CD14-positive monocyte (primary cell): Measurements from ENCODE around the gene DCP1A. TPM values are rescaled to one million over a fixed set of nuclear protein-coding genes. Genes with fewer than 3 reads are reported as not detected.

Experiments used
- DNase-seq, 3 donors: peaks; one replicate each; pipeline ENCODE4 v3.0.0-alpha.2; 2011 to 2022
- H2AFZ ChIP-seq: 2 replicates; pipeline ENCODE4 v1.6.0; 2012; ENCODE audit warnings: mild to moderate bottlenecking, low read depth, low read length, inconsistent platforms; ENCODE audit not compliant: insufficient read depth, poor library complexity, severe bottlenecking
- H3K27ac ChIP-seq, 2 donors: 1 replicate in 1 of 2; 2 replicates in 1 of 2; pipeline ENCODE4 v1.5.1; 2012 to 2013; ENCODE audit warnings: low read length in 2 of 2, control low read depth in 1 of 2, inconsistent platforms in 1 of 2, low read depth in 1 of 2, mild to moderate bottlenecking in 1 of 2
- H3K27me3 ChIP-seq, 2 donors: one replicate each; pipeline versions ENCODE4 v1.6.0 to v1.6.1; 2011 to 2013; ENCODE audit warnings: low read length in 2 of 2; ENCODE audit not compliant: control insufficient read depth in 2 of 2, insufficient read depth in 2 of 2
- H3K36me3 ChIP-seq, 2 donors: replicated peaks in 1 of 2; 1 replicate in 1 of 2; 2 replicates in 1 of 2; pipeline versions ENCODE4 v1.5.1 to v1.6.1; 2012 to 2013; ENCODE audit warnings: low read length in 2 of 2, control low read depth in 1 of 2, inconsistent platforms in 1 of 2, mild to moderate bottlenecking in 1 of 2; ENCODE audit not compliant: insufficient read depth in 2 of 2, control insufficient read depth in 1 of 2
- H3K4me1 ChIP-seq, 2 donors: 1 replicate in 1 of 2; 2 replicates in 1 of 2; pipeline versions ENCODE4 v1.5.1 to v1.6.1; 2012 to 2013; ENCODE audit warnings: low read length in 2 of 2, control low read depth in 1 of 2, inconsistent platforms in 1 of 2, mild to moderate bottlenecking in 1 of 2, moderate library complexity in 1 of 2; ENCODE audit not compliant: insufficient read depth in 2 of 2, control insufficient read depth in 1 of 2
- H3K4me2 ChIP-seq: replicated peaks from 2 replicates; pipeline ENCODE3; 2012; ENCODE audit warnings: low read length, moderate library complexity, mild to moderate bottlenecking; ENCODE audit not compliant: poor library complexity, severe bottlenecking; ENCODE audit errors: extremely low read depth
- H3K4me3 ChIP-seq, 3 experiments: fragments of 200-600 bp in 1 of 3; sonication (generic) in 1 of 3; replicated peaks in 1 of 3; 1 replicate in 2 of 3; 2 replicates in 1 of 3; pipeline ENCODE4 v1.5.1; 2011 to 2013; ENCODE audit warnings: low read length in 3 of 3, mild to moderate bottlenecking in 3 of 3, control low read depth in 2 of 3, low read depth in 2 of 3, inconsistent platforms in 1 of 3, moderate library complexity in 1 of 3
- H3K79me2 ChIP-seq: 2 replicates; pipeline ENCODE4 v1.6.0; 2012; ENCODE audit warnings: mild to moderate bottlenecking, control low read depth, inconsistent platforms, low read length, moderate library complexity; ENCODE audit not compliant: insufficient read depth
- H3K9ac ChIP-seq: 2 replicates; pipeline ENCODE4 v1.6.0; 2017; ENCODE audit warnings: low read length, mild to moderate bottlenecking; ENCODE audit not compliant: insufficient read depth, poor library complexity, severe bottlenecking
- H3K9me3 ChIP-seq, 2 donors: replicated peaks in 1 of 2; 1 replicate in 1 of 2; 2 replicates in 1 of 2; pipeline versions ENCODE4 v1.5.1 to v1.6.1; 2012 to 2013; ENCODE audit warnings: low read length in 2 of 2, control low read depth in 1 of 2; ENCODE audit not compliant: control insufficient read depth in 1 of 2, insufficient read depth in 1 of 2
- H4K20me1 ChIP-seq: 2 replicates; pipeline ENCODE4 v1.6.0; 2012; ENCODE audit warnings: mild to moderate bottlenecking, low read length, control low read depth, moderate library complexity; ENCODE audit not compliant: insufficient read depth
- H3K27ac Mint-ChIP-seq, 7 donors: one replicate each; pipeline ENCODE4 v1.8.0; 2020; ENCODE audit warnings: mild to moderate bottlenecking in 7 of 7, mixed read lengths in 7 of 7, moderate library complexity in 6 of 7, inconsistent platforms in 2 of 7
- H3K27me3 Mint-ChIP-seq, 3 donors: one replicate each; pipeline ENCODE4 v1.8.0; 2021 to 2022; ENCODE audit warnings: low read depth in 3 of 3, mild to moderate bottlenecking in 3 of 3, mixed read lengths in 3 of 3, moderate library complexity in 3 of 3, inconsistent platforms in 1 of 3
- H3K36me3 Mint-ChIP-seq, 2 donors: one replicate each; pipeline ENCODE4 v1.8.0; 2020; ENCODE audit warnings: mixed read lengths in 2 of 2, inconsistent platforms in 1 of 2, mild to moderate bottlenecking in 1 of 2
- H3K4me1 Mint-ChIP-seq: one replicate; pipeline ENCODE4 v1.8.0; 2020; ENCODE audit warnings: mild to moderate bottlenecking, mixed read lengths
- H3K4me3 Mint-ChIP-seq, 2 donors: one replicate each; pipeline ENCODE4 v1.8.0; 2020; ENCODE audit warnings: mild to moderate bottlenecking in 2 of 2, mixed read lengths in 2 of 2, moderate library complexity in 1 of 2
- H3K9me3 Mint-ChIP-seq, 7 donors: one replicate each; pipeline ENCODE4 v1.8.0; 2020 to 2022; ENCODE audit warnings: mixed read lengths in 7 of 7, mild to moderate bottlenecking in 6 of 7, moderate library complexity in 6 of 7, inconsistent platforms in 2 of 7
- WGBS: methylation state at CpG from one replicate; pipeline ENCODE4 v1.1.5; 2013; ENCODE audit warnings: missing lambda C conversion rate; ENCODE audit not compliant: insufficient coverage; 5-methylcytosine and 5-hydroxymethylcytosine counted together
- intact Hi-C, 2 donors: fragments of 100-400 bp; cut with micrococcal nuclease; formaldehyde crosslinking; loops; one replicate each; pipeline versions ENCODE4 v1.15.0 to v1.15.1; 2023
- polyA plus RNA-seq, 3 donors: library from polyadenylated mRNA; depleted of rRNA in 1 of 3; unstranded in 2 of 3; stranded (reverse) in 1 of 3; fragments of 300-500 nt in 2 of 3; fragments of >200 nt in 1 of 3; fragmentation: Illumina TruSeq in 2 of 3; gene quantifications; 1 replicate in 2 of 3; 2 replicates in 1 of 3; pipeline ENCODE4 v1.2.3, GENCODE V29; 2012 to 2021
- TF ChIP-seq, protein P1 (sequence below): fragments of 200-600 bp; IDR thresholded peaks from one replicate; pipeline ENCODE4 v1.8.0; 2022; ENCODE audit warnings: antibody characterized with exemption, mild to moderate bottlenecking

The DCP1A gene
- polyA plus RNA-seq, 3 donors: 11.9 to 25.4 (median 19.3) TPM

DNA sequence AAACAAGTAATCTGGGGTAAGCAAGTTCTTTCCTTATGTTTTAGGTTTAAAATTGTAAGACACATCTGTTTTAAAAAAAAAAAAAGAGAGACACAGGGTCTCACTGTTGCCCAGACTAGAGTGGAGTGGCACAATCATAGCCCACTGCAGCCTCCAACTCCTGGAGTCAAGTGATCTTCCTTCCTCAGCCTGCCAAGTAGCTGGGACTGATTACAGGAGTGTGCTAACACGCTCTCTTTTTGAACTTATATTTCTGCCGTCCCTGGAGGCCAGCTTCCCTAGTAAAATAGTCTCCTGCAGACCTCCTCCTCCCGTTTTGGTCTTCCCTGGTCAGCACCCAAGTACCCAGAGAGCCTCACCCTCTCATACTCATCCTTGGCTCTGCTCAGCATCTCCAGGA is 35.5 kb downstream of the DCP1A start:
- peak overlapping the region in 3 of 7 donors; percentile 31 to 58 (median 35) for H3K27ac Mint-ChIP-seq
- H3K4me1 Mint-ChIP-seq: peaks cover 6% of the 10 kb centered on the region
- Histone ChIP-seq H3K36me3 (peaks cover 54 to 83% of the 10 kb centered on the region in 2 donors), H3K9me3 (no peaks in the 10 kb centered on the region), H3K4me1 (no peaks in the 10 kb centered on the region), H3K9ac (no peak overlapping the region), H4K20me1 (peaks cover 11% of the 10 kb centered on the region), H3K79me2 (no peaks in the 10 kb centered on the region), H2AFZ (no peak overlapping the region), H3K4me2 (no peak overlapping the region), H3K27ac (no peak overlapping the region), H3K27me3 (no peaks in the 10 kb centered on the region), H3K4me3 (no peak overlapping the region)
- H3K4me3 Mint-ChIP-seq: no peak overlapping the region
- H3K9me3 Mint-ChIP-seq: peaks cover 0 to 2% (median 0%) of the 10 kb centered on the region in 7 donors
- H3K36me3 Mint-ChIP-seq: peaks cover 50 to 73% of the 10 kb centered on the region in 2 donors
- H3K27me3 Mint-ChIP-seq: peaks cover 0 to 5% (median 0%) of the 10 kb centered on the region in 3 donors
- TF ChIP-seq, protein P1, sequence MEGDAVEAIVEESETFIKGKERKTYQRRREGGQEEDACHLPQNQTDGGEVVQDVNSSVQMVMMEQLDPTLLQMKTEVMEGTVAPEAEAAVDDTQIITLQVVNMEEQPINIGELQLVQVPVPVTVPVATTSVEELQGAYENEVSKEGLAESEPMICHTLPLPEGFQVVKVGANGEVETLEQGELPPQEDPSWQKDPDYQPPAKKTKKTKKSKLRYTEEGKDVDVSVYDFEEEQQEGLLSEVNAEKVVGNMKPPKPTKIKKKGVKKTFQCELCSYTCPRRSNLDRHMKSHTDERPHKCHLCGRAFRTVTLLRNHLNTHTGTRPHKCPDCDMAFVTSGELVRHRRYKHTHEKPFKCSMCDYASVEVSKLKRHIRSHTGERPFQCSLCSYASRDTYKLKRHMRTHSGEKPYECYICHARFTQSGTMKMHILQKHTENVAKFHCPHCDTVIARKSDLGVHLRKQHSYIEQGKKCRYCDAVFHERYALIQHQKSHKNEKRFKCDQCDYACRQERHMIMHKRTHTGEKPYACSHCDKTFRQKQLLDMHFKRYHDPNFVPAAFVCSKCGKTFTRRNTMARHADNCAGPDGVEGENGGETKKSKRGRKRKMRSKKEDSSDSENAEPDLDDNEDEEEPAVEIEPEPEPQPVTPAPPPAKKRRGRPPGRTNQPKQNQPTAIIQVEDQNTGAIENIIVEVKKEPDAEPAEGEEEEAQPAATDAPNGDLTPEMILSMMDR: no peak
- no peak for DNase-seq
- WGBS: 100% methylated on average over 3 of the region's 3 CpGs
- intact Hi-C loops: no loop called here

DNA sequence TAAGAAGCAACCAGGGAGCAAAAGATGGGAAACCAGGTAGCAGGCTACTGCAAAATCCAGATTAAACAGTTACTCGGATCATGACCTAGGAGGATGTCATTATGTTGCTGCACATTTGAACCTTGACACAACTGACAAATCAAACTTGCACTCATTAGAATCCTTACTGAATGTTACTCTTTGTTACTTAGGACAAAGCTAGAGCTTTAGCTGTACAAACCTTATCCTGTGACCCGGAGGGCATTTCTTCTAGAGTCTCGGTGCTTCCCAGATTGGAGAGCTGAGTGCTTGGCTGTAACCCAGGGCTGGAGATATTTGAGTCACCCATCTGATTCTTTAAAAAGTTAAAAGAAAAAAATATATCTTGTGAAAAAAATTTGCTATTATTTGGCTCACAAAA is 43.4 kb downstream of the DCP1A start:
- H3K79me2 ChIP-seq: no peaks in the 10 kb centered on the region
- H2AFZ ChIP-seq: no peak overlapping the region
- no peaks in the 10 kb centered on the region for H3K4me1 ChIP-seq
- Mint-ChIP-seq H3K4me3 (no peak overlapping the region), H3K27ac (peak overlapping the region in 2 of 7 donors; percentile 32 to 77), H3K4me1 (peaks cover 6% of the 10 kb centered on the region), H3K36me3 (peaks cover 46 to 60% of the 10 kb centered on the region in 2 donors), H3K9me3 (no peaks in the 10 kb centered on the region), H3K27me3 (no peaks in the 10 kb centered on the region)
- TF ChIP-seq, protein P1: no peak
- DNase-seq: no peak
- no peak overlapping the region for H3K9ac ChIP-seq
- H3K9me3 ChIP-seq: no peaks in the 10 kb centered on the region
- no peaks in the 10 kb centered on the region for H3K27me3 ChIP-seq
- H3K36me3 ChIP-seq: peaks cover 52 to 82% of the 10 kb centered on the region in 2 donors
- intact Hi-C loops: loop anchor here in 1 of 2 donors (10.0 kb wide), 1 partner anchor 401 kb away; no protein-coding TSS in a partner anchor
- H4K20me1 ChIP-seq: peaks cover 6% of the 10 kb centered on the region
- H3K27ac ChIP-seq: no peak overlapping the region
- H3K4me3 ChIP-seq: no peak overlapping the region
- 100% methylated on average over 1 of the region's 3 CpGs for WGBS
- H3K4me2 ChIP-seq: no peak overlapping the region
